ENCODE measurements around the gene RILPL2. TPM values are rescaled to one million over a fixed set of nuclear protein-coding genes. Genes with fewer than 3 reads are reported as not detected.
"Not testable (repeated sequence)": the region's sequence is repeated elsewhere in the genome, so short reads cannot be mapped to it uniquely, and the experiment has no call there.

RILPL2 gene
- total and polyA plus RNA-seq, 9 of the 15 experiments (the other 6 are each of a cell fraction or from before 2014, with no cell fraction given): 0.61 to 5.8 (median 4.3) TPM

GRCh38 chr12:123385536-123385935, 50.9 kb downstream of the RILPL2 start (continued):
- TF ChIP-seq LARP7 (IDR thresholded peaks at IDR 0.05) (peak; percentile 71; the same call in 1 of the 2 replicates), FOSL1 (tag; conservative IDR thresholded peaks at IDR 0.05) (0 out of 2 replicates have a peak, but pooled peaks have one; percentile 15), NRF1 (conservative IDR thresholded peaks at IDR 0.05 in 1 of 2, IDR thresholded peaks at IDR 0.05 in 1 of 2) (peak; percentile 45 to 61; a peak in 3 of 4 replicates), ATF2 (CRISPR knock-in tag; IDR thresholded peaks at IDR 0.05) (peak; percentile 33; the same call in 1 of the 2 replicates), KDM1A (IDR thresholded peaks at IDR 0.05) (peak in 1 of 2 experiments; percentile 33; a peak in 1 of 4 replicates), BCOR (IDR thresholded peaks at IDR 0.05) (peak; percentile 64), CC2D1A (IDR thresholded peaks at IDR 0.05) (0 out of 2 replicates have a peak, but pooled peaks have one; percentile 27), POLR2A (conservative IDR thresholded peaks at IDR 0.05) (peak; percentile 58), ATF7 (IDR thresholded peaks at IDR 0.05) (peak; percentile 97), TRIM24 (IDR thresholded peaks at IDR 0.05) (peak in 1 of 2 experiments; percentile 19; a peak in 1 of 4 replicates), EP400 (IDR thresholded peaks at IDR 0.05) (peak; percentile 51), POLR2B (IDR thresholded peaks at IDR 0.05; ENCODE audit: low read depth, partially characterized antibody) (peak; percentile 34), FOXA3 (CRISPR knock-in tag; conservative IDR thresholded peaks at IDR 0.05 in 1 of 2, IDR thresholded peaks at IDR 0.05 in 1 of 2) (0 out of 4 replicates have a peak, but pooled peaks of 1 of the 2 experiments have one; percentile 43), MLLT1 (IDR thresholded peaks at IDR 0.05) (0 out of 4 replicates have a peak, but pooled peaks of 1 of the 2 experiments have one; percentile 35), CREM (IDR thresholded peaks at IDR 0.05; ENCODE audit: low read depth) (peak; percentile 63), TRIM28 (IDR thresholded peaks at IDR 0.05) (peak; percentile 65; the same call in 1 of the 2 replicates), ARID1B (IDR thresholded peaks at IDR 0.05) (0 out of 2 replicates have a peak, but pooled peaks have one; percentile 22), ZEB2 (IDR thresholded peaks at IDR 0.05) (0 out of 2 replicates have a peak, but pooled peaks have one; percentile 14), CEBPG (CRISPR knock-in tag; IDR thresholded peaks at IDR 0.05) (peak; percentile 71), CEBPG (tag; conservative IDR thresholded peaks at IDR 0.05 in 1 of 2, IDR thresholded peaks at IDR 0.05 in 1 of 2) (peak; percentile 11 to 25; a peak in 1 of 4 replicates), ZNF121 (CRISPR knock-in tag; conservative IDR thresholded peaks at IDR 0.05) (peak; percentile 77), NR2C1 (tag; IDR thresholded peaks at IDR 0.05) (0 out of 2 replicates have a peak, but pooled peaks have one; percentile 12)
- TF ChIP-seq, protein P1, sequence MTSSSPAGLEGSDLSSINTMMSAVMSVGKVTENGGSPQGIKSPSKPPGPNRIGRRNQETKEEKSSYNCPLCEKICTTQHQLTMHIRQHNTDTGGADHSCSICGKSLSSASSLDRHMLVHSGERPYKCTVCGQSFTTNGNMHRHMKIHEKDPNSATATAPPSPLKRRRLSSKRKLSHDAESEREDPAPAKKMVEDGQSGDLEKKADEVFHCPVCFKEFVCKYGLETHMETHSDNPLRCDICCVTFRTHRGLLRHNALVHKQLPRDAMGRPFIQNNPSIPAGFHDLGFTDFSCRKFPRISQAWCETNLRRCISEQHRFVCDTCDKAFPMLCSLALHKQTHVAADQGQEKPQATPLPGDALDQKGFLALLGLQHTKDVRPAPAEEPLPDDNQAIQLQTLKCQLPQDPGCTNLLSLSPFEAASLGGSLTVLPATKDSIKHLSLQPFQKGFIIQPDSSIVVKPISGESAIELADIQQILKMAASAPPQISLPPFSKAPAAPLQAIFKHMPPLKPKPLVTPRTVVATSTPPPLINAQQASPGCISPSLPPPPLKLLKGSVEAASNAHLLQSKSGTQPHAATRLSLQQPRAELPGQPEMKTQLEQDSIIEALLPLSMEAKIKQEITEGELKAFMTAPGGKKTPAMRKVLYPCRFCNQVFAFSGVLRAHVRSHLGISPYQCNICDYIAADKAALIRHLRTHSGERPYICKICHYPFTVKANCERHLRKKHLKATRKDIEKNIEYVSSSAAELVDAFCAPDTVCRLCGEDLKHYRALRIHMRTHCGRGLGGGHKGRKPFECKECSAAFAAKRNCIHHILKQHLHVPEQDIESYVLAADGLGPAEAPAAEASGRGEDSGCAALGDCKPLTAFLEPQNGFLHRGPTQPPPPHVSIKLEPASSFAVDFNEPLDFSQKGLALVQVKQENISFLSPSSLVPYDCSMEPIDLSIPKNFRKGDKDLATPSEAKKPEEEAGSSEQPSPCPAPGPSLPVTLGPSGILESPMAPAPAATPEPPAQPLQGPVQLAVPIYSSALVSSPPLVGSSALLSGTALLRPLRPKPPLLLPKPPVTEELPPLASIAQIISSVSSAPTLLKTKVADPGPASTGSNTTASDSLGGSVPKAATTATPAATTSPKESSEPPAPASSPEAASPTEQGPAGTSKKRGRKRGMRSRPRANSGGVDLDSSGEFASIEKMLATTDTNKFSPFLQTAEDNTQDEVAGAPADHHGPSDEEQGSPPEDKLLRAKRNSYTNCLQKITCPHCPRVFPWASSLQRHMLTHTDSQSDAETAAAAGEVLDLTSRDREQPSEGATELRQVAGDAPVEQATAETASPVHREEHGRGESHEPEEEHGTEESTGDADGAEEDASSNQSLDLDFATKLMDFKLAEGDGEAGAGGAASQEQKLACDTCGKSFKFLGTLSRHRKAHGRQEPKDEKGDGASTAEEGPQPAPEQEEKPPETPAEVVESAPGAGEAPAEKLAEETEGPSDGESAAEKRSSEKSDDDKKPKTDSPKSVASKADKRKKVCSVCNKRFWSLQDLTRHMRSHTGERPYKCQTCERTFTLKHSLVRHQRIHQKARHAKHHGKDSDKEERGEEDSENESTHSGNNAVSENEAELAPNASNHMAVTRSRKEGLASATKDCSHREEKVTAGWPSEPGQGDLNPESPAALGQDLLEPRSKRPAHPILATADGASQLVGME (CRISPR knock-in tag; IDR thresholded peaks at IDR 0.05): 0 out of 2 replicates have a peak, but pooled peaks have one; percentile 27
- not testable (repeated sequence) for TF ChIP-seq NR2C1 (IDR thresholded peaks at IDR 0.05)

All from K562 (cell line).